Neural cell (in vitro differentiated cells): ENCODE results near the gene TNFRSF19. TPM values are rescaled to one million over a fixed set of nuclear protein-coding genes. Genes with fewer than 3 reads are reported as not detected.

Experiments
- H2AFZ ChIP-seq: fragments of 200-600, 300-800 bp; sonication (generic), shearing (Covaris generic); 2 replicates; pipeline ENCODE4 v1.6.0; 2014; ENCODE audit warnings: low read depth, mild to moderate bottlenecking, antibody characterized with exemption, low read length, moderate library complexity
- H3F3A ChIP-seq: fragments of 200-600 bp; shearing (Covaris generic); 2 replicates; pipeline ENCODE4 v1.6.1; 2016; ENCODE audit warnings: mild to moderate bottlenecking, moderate library complexity, mixed read lengths, antibody characterized with exemption, low read length; ENCODE audit not compliant: insufficient read depth, poor library complexity, severe bottlenecking
- H3K27ac ChIP-seq: fragments of 200-600, 300-800 bp; sonication (generic), shearing (Covaris generic); 2 replicates; pipeline ENCODE4 v1.5.1; 2014; ENCODE audit warnings: mild to moderate bottlenecking, low read length, moderate library complexity
- H3K27me3 ChIP-seq: fragments of 300-800, 200-600 bp; sonication (generic), shearing (Covaris generic); 2 replicates; pipeline ENCODE4 v1.6.0; 2014; ENCODE audit warnings: mild to moderate bottlenecking, low read depth, low read length, moderate library complexity; ENCODE audit not compliant: insufficient read depth
- H3K36me3 ChIP-seq: fragments of 300-800, 200-600 bp; sonication (generic), shearing (Covaris generic); 2 replicates; pipeline ENCODE4 v1.5.1; 2014; ENCODE audit warnings: mild to moderate bottlenecking, antibody characterized with exemption, low read length, moderate library complexity; ENCODE audit not compliant: insufficient read depth
- H3K4me2 ChIP-seq: fragments of 300-800, 200-600 bp; sonication (generic), shearing (Covaris generic); 2 replicates; pipeline ENCODE4 v1.6.0; 2014; ENCODE audit warnings: mild to moderate bottlenecking, low read length
- H3K4me3 ChIP-seq: fragments of 300-800, 200-600 bp; sonication (generic), shearing (Covaris generic); 2 replicates; pipeline ENCODE4 v1.5.1; 2014; ENCODE audit warnings: mild to moderate bottlenecking, low read length, moderate library complexity
- H3K79me2 ChIP-seq: fragments of 200-600 bp; shearing (Covaris generic); replicated peaks from 2 replicates; pipeline ENCODE4 v1.6.0; 2014; ENCODE audit warnings: mild to moderate bottlenecking, low read length, moderate library complexity; ENCODE audit not compliant: insufficient read depth
- H3K9ac ChIP-seq: fragments of 300-800, 200-600 bp; sonication (generic), shearing (Covaris generic); 2 replicates; pipeline ENCODE4 v1.6.1; 2016; ENCODE audit warnings: mild to moderate bottlenecking, low read length, mixed read lengths
- H3K9me2 ChIP-seq: fragments of 200-600 bp; shearing (Covaris generic); 2 replicates; pipeline ENCODE4 v1.6.1; 2016; ENCODE audit warnings: mild to moderate bottlenecking, low read length, mixed read lengths; ENCODE audit not compliant: insufficient read depth
- H3K9me3 ChIP-seq: fragments of 200-600, 300-800 bp; sonication (generic), shearing (Covaris generic); 2 replicates; pipeline ENCODE4 v1.6.1; 2016; ENCODE audit warnings: mild to moderate bottlenecking, mixed run types, low read length, moderate library complexity, mixed read lengths
- H4K20me1 ChIP-seq: fragments of 200-600 bp; shearing (Covaris generic); 2 replicates; pipeline ENCODE4 v1.6.1; 2016; ENCODE audit warnings: mild to moderate bottlenecking, mixed run types; ENCODE audit not compliant: insufficient read depth
- EP300 ChIP-seq: fragments of 450-650 bp; conservative IDR thresholded peaks from 2 replicates; pipeline ENCODE4 v1.6.1; 2014; ENCODE audit warnings: antibody characterized with exemption, mild to moderate bottlenecking, moderate library complexity; ENCODE audit not compliant: poor library complexity, severe bottlenecking
- EZH2 ChIP-seq: fragments of 200-600, 300-800 bp; shearing (Covaris generic), sonication (generic); IDR thresholded peaks from 2 replicates; pipeline ENCODE4 v1.6.1; 2014; ENCODE audit warnings: antibody characterized with exemption, low read length, borderline replicate concordance, mild to moderate bottlenecking; ENCODE audit not compliant: insufficient read depth, poor library complexity, severe bottlenecking
- MXI1 ChIP-seq: fragments of 450-650 bp; conservative IDR thresholded peaks from 2 replicates; pipeline ENCODE4 v1.6.1; 2014; ENCODE audit warnings: antibody characterized with exemption, mild to moderate bottlenecking; ENCODE audit not compliant: poor library complexity, severe bottlenecking
- POLR2AphosphoS5 ChIP-seq: IDR thresholded peaks from 2 replicates; pipeline ENCODE4 v1.6.1; 2012
- RAD21 ChIP-seq: fragments of 450-650 bp; conservative IDR thresholded peaks from 2 replicates; pipeline ENCODE4 v1.6.1; 2014; ENCODE audit warnings: antibody characterized with exemption, mild to moderate bottlenecking, moderate library complexity
- SMC3 ChIP-seq: fragments of 450-650 bp; conservative IDR thresholded peaks from 2 replicates; pipeline ENCODE4 v1.6.1; 2014; ENCODE audit warnings: antibody characterized with exemption, mild to moderate bottlenecking, moderate library complexity; ENCODE audit not compliant: poor library complexity
- TAF1 ChIP-seq: IDR thresholded peaks from 2 replicates; pipeline ENCODE4 v1.6.1; 2012; ENCODE audit warnings: low read depth
- polyA plus RNA-seq: library from polyadenylated mRNA; depleted of rRNA; stranded (reverse); fragments of >200 nt; gene quantifications from 2 replicates; pipeline ENCODE4 v1.2.3, GENCODE V29; 2014
- TF ChIP-seq, protein P1 (sequence below): IDR thresholded peaks from 2 replicates; pipeline ENCODE4 v1.6.1; 2012; ENCODE audit warnings: borderline replicate concordance

Gene TNFRSF19
- polyA plus RNA-seq, 1 donor from 2014 or later = 3.3 TPM

- Histone ChIP-seq H3K4me3 (no peak overlapping the region), H3K79me2 (no peaks in the 10 kb centered on the region), H3K27me3 (no peaks in the 10 kb centered on the region), H2AFZ (no peak overlapping the region), H3K27ac (no peak overlapping the region), H3F3A (no peaks in the 10 kb centered on the region), H3K9ac (no peak overlapping the region), H4K20me1 (no peaks in the 10 kb centered on the region), H3K4me2 (no peak overlapping the region), H3K9me2 (no peaks in the 10 kb centered on the region), H3K36me3 (no peaks in the 10 kb centered on the region), H3K9me3 (no peaks in the 10 kb centered on the region)
- TF ChIP-seq RAD21 (no peak), POLR2AphosphoS5 (no peak), TAF1 (no peak), EZH2 (no peak), EP300 (no peak), SMC3 (no peak), MXI1 (no peak)
- TF ChIP-seq, protein P1, sequence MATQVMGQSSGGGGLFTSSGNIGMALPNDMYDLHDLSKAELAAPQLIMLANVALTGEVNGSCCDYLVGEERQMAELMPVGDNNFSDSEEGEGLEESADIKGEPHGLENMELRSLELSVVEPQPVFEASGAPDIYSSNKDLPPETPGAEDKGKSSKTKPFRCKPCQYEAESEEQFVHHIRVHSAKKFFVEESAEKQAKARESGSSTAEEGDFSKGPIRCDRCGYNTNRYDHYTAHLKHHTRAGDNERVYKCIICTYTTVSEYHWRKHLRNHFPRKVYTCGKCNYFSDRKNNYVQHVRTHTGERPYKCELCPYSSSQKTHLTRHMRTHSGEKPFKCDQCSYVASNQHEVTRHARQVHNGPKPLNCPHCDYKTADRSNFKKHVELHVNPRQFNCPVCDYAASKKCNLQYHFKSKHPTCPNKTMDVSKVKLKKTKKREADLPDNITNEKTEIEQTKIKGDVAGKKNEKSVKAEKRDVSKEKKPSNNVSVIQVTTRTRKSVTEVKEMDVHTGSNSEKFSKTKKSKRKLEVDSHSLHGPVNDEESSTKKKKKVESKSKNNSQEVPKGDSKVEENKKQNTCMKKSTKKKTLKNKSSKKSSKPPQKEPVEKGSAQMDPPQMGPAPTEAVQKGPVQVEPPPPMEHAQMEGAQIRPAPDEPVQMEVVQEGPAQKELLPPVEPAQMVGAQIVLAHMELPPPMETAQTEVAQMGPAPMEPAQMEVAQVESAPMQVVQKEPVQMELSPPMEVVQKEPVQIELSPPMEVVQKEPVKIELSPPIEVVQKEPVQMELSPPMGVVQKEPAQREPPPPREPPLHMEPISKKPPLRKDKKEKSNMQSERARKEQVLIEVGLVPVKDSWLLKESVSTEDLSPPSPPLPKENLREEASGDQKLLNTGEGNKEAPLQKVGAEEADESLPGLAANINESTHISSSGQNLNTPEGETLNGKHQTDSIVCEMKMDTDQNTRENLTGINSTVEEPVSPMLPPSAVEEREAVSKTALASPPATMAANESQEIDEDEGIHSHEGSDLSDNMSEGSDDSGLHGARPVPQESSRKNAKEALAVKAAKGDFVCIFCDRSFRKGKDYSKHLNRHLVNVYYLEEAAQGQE = no peak
Observed at GRCh38 chr13:23608138-23608537, 37.9 kb downstream of the TNFRSF19 start.

DNA sequence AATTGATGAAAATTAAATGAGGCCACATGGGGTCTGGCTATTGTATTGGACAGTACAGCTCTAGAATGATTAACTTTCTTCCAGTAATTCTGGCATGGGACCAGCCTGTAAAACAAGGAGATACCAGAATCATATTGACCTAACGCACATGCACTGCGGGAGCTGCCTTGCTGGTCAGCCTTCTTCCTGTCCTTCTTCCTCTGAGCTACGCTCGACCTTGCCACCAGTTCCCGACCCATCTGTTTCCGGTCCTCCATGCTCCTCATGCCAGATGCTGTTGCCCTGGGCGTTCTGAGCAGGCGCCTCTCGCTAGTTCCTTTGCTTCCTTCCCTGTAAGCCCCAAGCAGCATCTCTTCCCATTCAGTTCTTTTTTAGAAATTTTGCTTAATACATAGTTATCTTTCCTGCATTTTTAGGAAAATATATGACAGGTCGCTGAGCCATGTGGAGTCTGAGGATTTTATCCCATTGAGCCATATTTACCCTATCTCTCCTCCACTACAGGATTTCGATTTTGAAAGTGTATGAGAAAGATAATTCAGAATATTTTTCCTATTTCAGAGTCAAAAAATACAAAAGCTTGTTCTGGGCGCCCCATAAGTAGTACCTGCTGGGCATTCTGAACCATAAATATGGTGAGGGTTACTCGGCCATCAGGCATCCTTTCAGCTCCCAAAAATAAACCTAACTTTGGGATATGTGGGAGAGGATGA is 38.6 kb downstream of the TNFRSF19 start:
- Histone ChIP-seq H3K9me2 (no peaks in the 10 kb centered on the region), H3K9ac (no peak overlapping the region), H3K9me3 (no peaks in the 10 kb centered on the region), H3K36me3 (no peaks in the 10 kb centered on the region), H3F3A (no peaks in the 10 kb centered on the region), H3K27ac (no peak overlapping the region), H2AFZ (no peak overlapping the region), H4K20me1 (no peaks in the 10 kb centered on the region), H3K27me3 (no peaks in the 10 kb centered on the region), H3K4me2 (no peak overlapping the region), H3K79me2 (no peaks in the 10 kb centered on the region), H3K4me3 (no peak overlapping the region)
- no peak for TF ChIP-seq RAD21
- TF ChIP-seq, protein P1 = no peak
